ENCODE measurements around the gene EFHD1.
"Not testable (repeated sequence)": the region's sequence is repeated elsewhere in the genome, so short reads cannot be mapped to it uniquely, and the experiment has no call there.

EFHD1 gene

GRCh38 chr2:232655392-232655791 is 22.0 kb downstream of the EFHD1 start:
- no peak for DNase-seq

GRCh38 chr2:232658217-232658785 is 24.9 kb downstream of the EFHD1 start:
- no peak for DNase-seq

- no peak for DNase-seq
Measured at GRCh38 chr2:232659359-232659758, 26.0 kb downstream of the EFHD1 start.

GRCh38 chr2:232662486-232663260 is 29.3 kb downstream of the EFHD1 start:
- no peak for DNase-seq

- DNase-seq: no peak
Measured at GRCh38 chr2:232666051-232666805, 32.8 kb downstream of the EFHD1 start.

GRCh38 chr2:232667989-232668583 is 34.7 kb downstream of the EFHD1 start:
- DNase-seq: no peak

GRCh38 chr2:232668805-232669444 is 35.5 kb downstream of the EFHD1 start:
- DNase-seq: no peak

- DNase-seq: no peak
Measured at GRCh38 chr2:232672588-232672987, 39.2 kb downstream of the EFHD1 start.

GRCh38 chr2:232674491-232674890 is 41.1 kb downstream of the EFHD1 start:
- no peak for DNase-seq

GRCh38 chr2:232675381-232675780 is 42.0 kb downstream of the EFHD1 start:
- no peak for DNase-seq

- no peak for DNase-seq
Measured at GRCh38 chr2:232680006-232680405, 46.6 kb downstream of the EFHD1 start.

- no peak for DNase-seq
Measured at GRCh38 chr2:232681527-232681926, 48.1 kb downstream of the EFHD1 start.

- DNase-seq: no peak
Measured at GRCh38 chr2:232683368-232683767, 50.0 kb downstream of the EFHD1 start.

- not testable (repeated sequence) for DNase-seq
Measured at GRCh38 chr2:232685391-232685790, 52.0 kb downstream of the EFHD1 start.

- DNase-seq: no peak
Measured at GRCh38 chr2:232687382-232688160, 54.2 kb downstream of the EFHD1 start.

GRCh38 chr2:232688201-232688600 is 54.8 kb downstream of the EFHD1 start:
- DNase-seq: no peak

GRCh38 chr2:232689152-232689910 is 55.9 kb downstream of the EFHD1 start:
- DNase-seq: peak; percentile 7

GRCh38 chr2:232691117-232691516 is 57.7 kb downstream of the EFHD1 start:
- DNase-seq: not testable (repeated sequence)

GRCh38 chr2:232693344-232693743 is 59.9 kb downstream of the EFHD1 start:
- DNase-seq: no peak

- no peak for DNase-seq
Measured at GRCh38 chr2:232696609-232697058, 63.2 kb downstream of the EFHD1 start.

Measured in NCI-H2029 treated with DMSO at 0.1 percent for 48 hours (cell line).